ENCODE data around the gene MFSD12.

GRCh38 chr19:3538965-3539755, 18.2 kb downstream of the MFSD12 start, which contains the start of gene TEKTIP1:
- TF ChIP-seq, protein P1, sequence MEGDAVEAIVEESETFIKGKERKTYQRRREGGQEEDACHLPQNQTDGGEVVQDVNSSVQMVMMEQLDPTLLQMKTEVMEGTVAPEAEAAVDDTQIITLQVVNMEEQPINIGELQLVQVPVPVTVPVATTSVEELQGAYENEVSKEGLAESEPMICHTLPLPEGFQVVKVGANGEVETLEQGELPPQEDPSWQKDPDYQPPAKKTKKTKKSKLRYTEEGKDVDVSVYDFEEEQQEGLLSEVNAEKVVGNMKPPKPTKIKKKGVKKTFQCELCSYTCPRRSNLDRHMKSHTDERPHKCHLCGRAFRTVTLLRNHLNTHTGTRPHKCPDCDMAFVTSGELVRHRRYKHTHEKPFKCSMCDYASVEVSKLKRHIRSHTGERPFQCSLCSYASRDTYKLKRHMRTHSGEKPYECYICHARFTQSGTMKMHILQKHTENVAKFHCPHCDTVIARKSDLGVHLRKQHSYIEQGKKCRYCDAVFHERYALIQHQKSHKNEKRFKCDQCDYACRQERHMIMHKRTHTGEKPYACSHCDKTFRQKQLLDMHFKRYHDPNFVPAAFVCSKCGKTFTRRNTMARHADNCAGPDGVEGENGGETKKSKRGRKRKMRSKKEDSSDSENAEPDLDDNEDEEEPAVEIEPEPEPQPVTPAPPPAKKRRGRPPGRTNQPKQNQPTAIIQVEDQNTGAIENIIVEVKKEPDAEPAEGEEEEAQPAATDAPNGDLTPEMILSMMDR (conservative IDR thresholded peaks at IDR 0.05; ENCODE audit: low read depth, low read length), result no peak
- TF ChIP-seq EZH2 (IDR thresholded peaks at IDR 0.05; ENCODE audit: low read length, unreplicated experiment), result no peak
- no peak for TF ChIP-seq EZH2phosphoT487 (IDR thresholded peaks at IDR 0.05; ENCODE audit: borderline replicate concordance, low read length)

Data from PC-3 (cell line).